OCI-LY1 (cell line): ENCODE results near the gene DDC.
"Not testable (repeated sequence)": the region's sequence is repeated elsewhere in the genome, so short reads cannot be mapped to it uniquely, and the experiment has no call there.

Source experiments
- EZH2 ChIP-seq: fragments of 200-600 bp; sonication (generic), shearing (Covaris generic); IDR thresholded peaks from 2 replicates; pipeline ENCODE4 v1.8.0; 2017; ENCODE audit warnings: borderline replicate concordance, mixed run types, mild to moderate bottlenecking, antibody characterized with exemption, low read length, moderate library complexity, mixed read lengths
- TF ChIP-seq, protein P1 (sequence below): fragments of 200-600 bp; sonication (generic), shearing (Covaris generic); IDR thresholded peaks from 2 replicates; pipeline ENCODE4 v1.5.1; 2017; ENCODE audit warnings: mild to moderate bottlenecking, antibody characterized with exemption, low read length, moderate library complexity, mixed read lengths

DNA sequence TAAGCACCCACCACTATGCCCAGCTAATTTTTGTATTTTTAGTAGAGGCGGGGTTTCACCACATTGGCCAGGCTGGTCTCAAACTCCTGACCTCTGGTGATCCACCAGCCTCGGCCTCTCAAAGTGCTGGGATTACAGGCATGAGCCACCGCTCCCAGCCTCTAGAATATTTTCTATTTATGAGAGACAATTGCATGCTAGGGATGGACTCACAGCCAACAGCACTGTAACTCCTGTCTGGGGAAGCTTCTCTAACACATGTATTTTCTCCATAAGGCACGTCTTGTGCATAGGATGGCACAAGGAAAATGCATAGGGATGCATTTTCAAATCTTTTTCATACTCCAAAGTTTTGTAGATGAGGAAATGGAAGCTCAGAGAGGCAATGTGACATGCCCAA lies 19.6 kb downstream of the DDC start:
- TF ChIP-seq, protein P1, sequence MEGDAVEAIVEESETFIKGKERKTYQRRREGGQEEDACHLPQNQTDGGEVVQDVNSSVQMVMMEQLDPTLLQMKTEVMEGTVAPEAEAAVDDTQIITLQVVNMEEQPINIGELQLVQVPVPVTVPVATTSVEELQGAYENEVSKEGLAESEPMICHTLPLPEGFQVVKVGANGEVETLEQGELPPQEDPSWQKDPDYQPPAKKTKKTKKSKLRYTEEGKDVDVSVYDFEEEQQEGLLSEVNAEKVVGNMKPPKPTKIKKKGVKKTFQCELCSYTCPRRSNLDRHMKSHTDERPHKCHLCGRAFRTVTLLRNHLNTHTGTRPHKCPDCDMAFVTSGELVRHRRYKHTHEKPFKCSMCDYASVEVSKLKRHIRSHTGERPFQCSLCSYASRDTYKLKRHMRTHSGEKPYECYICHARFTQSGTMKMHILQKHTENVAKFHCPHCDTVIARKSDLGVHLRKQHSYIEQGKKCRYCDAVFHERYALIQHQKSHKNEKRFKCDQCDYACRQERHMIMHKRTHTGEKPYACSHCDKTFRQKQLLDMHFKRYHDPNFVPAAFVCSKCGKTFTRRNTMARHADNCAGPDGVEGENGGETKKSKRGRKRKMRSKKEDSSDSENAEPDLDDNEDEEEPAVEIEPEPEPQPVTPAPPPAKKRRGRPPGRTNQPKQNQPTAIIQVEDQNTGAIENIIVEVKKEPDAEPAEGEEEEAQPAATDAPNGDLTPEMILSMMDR, result not testable (repeated sequence)
- not testable (repeated sequence) for TF ChIP-seq EZH2
